MM.1S (cell line): ENCODE results near the gene ZNF197.

Source experiments
- DNase-seq: peaks from one replicate; pipeline ENCODE4 v3.0.0-alpha.2; 2015
- H2AFZ ChIP-seq: fragments of 300-600 bp; sonication (generic); 2 replicates; pipeline ENCODE4 v1.6.0; 2016; ENCODE audit warnings: antibody characterized with exemption, low read length
- H3F3A ChIP-seq: fragments of 300-600 bp; sonication (generic); 2 replicates; pipeline ENCODE4 v1.6.1; 2016; ENCODE audit warnings: mild to moderate bottlenecking, antibody characterized with exemption, low read length, moderate library complexity, mixed read lengths; ENCODE audit not compliant: insufficient read depth
- H3K27ac ChIP-seq: fragments of 300-600 bp; sonication (generic); 2 replicates; pipeline ENCODE4 v1.5.1; 2016; ENCODE audit warnings: mild to moderate bottlenecking, low read length
- H3K27me3 ChIP-seq: fragments of 300-600 bp; sonication (generic); replicated peaks from 2 replicates; pipeline ENCODE4 v1.6.0; 2016; ENCODE audit warnings: low read length; ENCODE audit not compliant: insufficient read depth
- H3K36me3 ChIP-seq: fragments of 300-600 bp; sonication (generic); replicated peaks from 2 replicates; pipeline ENCODE4 v1.6.1; 2016; ENCODE audit warnings: mild to moderate bottlenecking, low read length, mixed read lengths; ENCODE audit not compliant: insufficient read depth
- H3K4me1 ChIP-seq: fragments of 300-600 bp; sonication (generic); 2 replicates; pipeline ENCODE4 v1.6.1; 2016; ENCODE audit warnings: low read length, mixed read lengths
- H3K4me2 ChIP-seq: fragments of 300-600 bp; sonication (generic); 2 replicates; pipeline ENCODE4 v1.6.0; 2016; ENCODE audit warnings: low read depth, low read length
- H3K4me3 ChIP-seq: fragments of 300-600 bp; sonication (generic); 2 replicates; pipeline ENCODE4 v1.5.1; 2016; ENCODE audit warnings: low read length, mixed read lengths
- H3K79me2 ChIP-seq: fragments of 300-600 bp; sonication (generic); 2 replicates; pipeline ENCODE4 v1.6.1; 2016; ENCODE audit warnings: mixed run types, low read length, mixed read lengths
- H3K9ac ChIP-seq: fragments of 300-600 bp; sonication (generic); 2 replicates; pipeline ENCODE4 v1.6.1; 2016; ENCODE audit warnings: low read length, mixed read lengths
- H3K9me2 ChIP-seq: fragments of 300-600 bp; sonication (generic); replicated peaks from 2 replicates; pipeline ENCODE4 v1.6.1; 2016; ENCODE audit warnings: mild to moderate bottlenecking, low read length, mixed read lengths; ENCODE audit not compliant: insufficient read depth
- H3K9me3 ChIP-seq: fragments of 300-600 bp; sonication (generic); replicated peaks from 2 replicates; pipeline ENCODE4 v1.6.1; 2016; ENCODE audit warnings: mild to moderate bottlenecking, low read length, mixed read lengths; ENCODE audit not compliant: insufficient read depth
- H4K20me1 ChIP-seq: fragments of 300-600 bp; sonication (generic); 2 replicates; pipeline ENCODE4 v1.6.1; 2016; ENCODE audit warnings: mild to moderate bottlenecking, low read length, moderate library complexity, mixed read lengths; ENCODE audit not compliant: insufficient read depth
- CTCF ChIP-seq: fragments of 300-600 bp; sonication (generic); IDR thresholded peaks from 2 replicates; pipeline ENCODE4 v1.5.1; 2016; ENCODE audit warnings: antibody characterized with exemption, low read length, mixed read lengths
- EZH2 ChIP-seq: fragments of 300-600 bp; sonication (generic); optimal IDR thresholded peaks from 2 replicates; pipeline ENCODE3; 2017; ENCODE audit warnings: low read depth, mild to moderate bottlenecking, antibody characterized with exemption, low read length, mixed read lengths
- EZH2phosphoT487 ChIP-seq: fragments of 300-600 bp; sonication (generic); IDR thresholded peaks from 2 replicates; pipeline ENCODE4 v1.6.1; 2018; ENCODE audit warnings: antibody characterized with exemption, low read length

ZNF197 gene

GRCh38 chr3:44674211-44674610 is 49.4 kb downstream of the ZNF197 start:
- no peaks in the 10 kb centered on the region for H3K79me2 ChIP-seq
- H3K36me3 ChIP-seq, result no peaks in the 10 kb centered on the region
- no peak overlapping the region for H3K4me3 ChIP-seq

GRCh38 chr3:44678480-44679116 is 53.8 kb downstream of the ZNF197 start:
- H2AFZ ChIP-seq, result no peak overlapping the region
- no peak for DNase-seq
- no peaks in the 10 kb centered on the region for H4K20me1 ChIP-seq
- H3K9me3 ChIP-seq, result no peaks in the 10 kb centered on the region
- TF ChIP-seq EZH2 (no peak), CTCF (no peak), EZH2phosphoT487 (no peak)
- H3F3A ChIP-seq, result no peaks in the 10 kb centered on the region
- no peaks in the 10 kb centered on the region for H3K4me1 ChIP-seq
- no peak overlapping the region for H3K9ac ChIP-seq
- no peaks in the 10 kb centered on the region for H3K36me3 ChIP-seq
- H3K79me2 ChIP-seq, result no peaks in the 10 kb centered on the region
- no peaks in the 10 kb centered on the region for H3K27me3 ChIP-seq
- H3K4me3 ChIP-seq, result no peak overlapping the region
- H3K27ac ChIP-seq, result no peak overlapping the region
- no peak overlapping the region for H3K4me2 ChIP-seq
- H3K9me2 ChIP-seq, result no peaks in the 10 kb centered on the region

More at GRCh38 chr3:44674211-44674610, 49.4 kb downstream of the ZNF197 start:
- TF ChIP-seq EZH2 (no peak), CTCF (no peak), EZH2phosphoT487 (no peak)
- no peak overlapping the region for H3K4me2 ChIP-seq
- no peaks in the 10 kb centered on the region for H3F3A ChIP-seq
- H2AFZ ChIP-seq, result no peak overlapping the region
- no peak for DNase-seq
- no peaks in the 10 kb centered on the region for H3K27me3 ChIP-seq
- no peaks in the 10 kb centered on the region for H3K4me1 ChIP-seq
- no peaks in the 10 kb centered on the region for H4K20me1 ChIP-seq
- no peak overlapping the region for H3K9ac ChIP-seq
- no peaks in the 10 kb centered on the region for H3K9me3 ChIP-seq
- no peak overlapping the region for H3K27ac ChIP-seq
- H3K9me2 ChIP-seq, result no peaks in the 10 kb centered on the region

GRCh38 chr3:44680921-44681455 is 56.2 kb downstream of the ZNF197 start:
- Histone ChIP-seq H3K9me2 (no peaks in the 10 kb centered on the region), H3K9me3 (no peaks in the 10 kb centered on the region), H4K20me1 (no peaks in the 10 kb centered on the region), H3K9ac (no peak overlapping the region), H3F3A (no peaks in the 10 kb centered on the region), H3K4me2 (no peak overlapping the region), H3K27ac (no peak overlapping the region), H3K79me2 (no peaks in the 10 kb centered on the region), H3K4me3 (no peak overlapping the region), H2AFZ (no peak overlapping the region), H3K36me3 (no peaks in the 10 kb centered on the region), H3K27me3 (no peaks in the 10 kb centered on the region), H3K4me1 (peaks cover 3% of the 10 kb centered on the region; the same call in 1 of the 2 replicates)
- no peak for TF ChIP-seq CTCF
- no peak for TF ChIP-seq EZH2
- no peak for TF ChIP-seq EZH2phosphoT487
- DNase-seq, result no peak
